ENCODE data around the gene MLLT3.

DNA sequence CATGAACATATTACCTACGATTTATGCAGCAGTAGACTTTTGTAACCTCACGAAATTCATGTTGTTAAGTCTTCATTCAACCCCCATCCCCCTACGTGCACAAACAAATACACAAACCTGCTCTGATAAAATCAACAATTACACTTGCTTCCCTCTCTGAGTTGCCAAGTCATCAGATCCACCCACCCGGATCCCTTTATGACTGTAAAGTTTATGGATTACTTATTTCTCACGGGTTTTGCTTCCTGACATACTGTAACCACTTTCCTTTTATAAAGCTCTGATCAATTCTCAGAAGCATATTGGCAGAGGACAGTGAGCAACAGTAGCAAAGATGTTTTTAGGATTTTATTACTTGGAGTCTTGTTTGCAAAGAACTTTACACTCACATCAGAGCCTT is 70.5 kb downstream of the MLLT3 start:
- TF ChIP-seq, protein P1, sequence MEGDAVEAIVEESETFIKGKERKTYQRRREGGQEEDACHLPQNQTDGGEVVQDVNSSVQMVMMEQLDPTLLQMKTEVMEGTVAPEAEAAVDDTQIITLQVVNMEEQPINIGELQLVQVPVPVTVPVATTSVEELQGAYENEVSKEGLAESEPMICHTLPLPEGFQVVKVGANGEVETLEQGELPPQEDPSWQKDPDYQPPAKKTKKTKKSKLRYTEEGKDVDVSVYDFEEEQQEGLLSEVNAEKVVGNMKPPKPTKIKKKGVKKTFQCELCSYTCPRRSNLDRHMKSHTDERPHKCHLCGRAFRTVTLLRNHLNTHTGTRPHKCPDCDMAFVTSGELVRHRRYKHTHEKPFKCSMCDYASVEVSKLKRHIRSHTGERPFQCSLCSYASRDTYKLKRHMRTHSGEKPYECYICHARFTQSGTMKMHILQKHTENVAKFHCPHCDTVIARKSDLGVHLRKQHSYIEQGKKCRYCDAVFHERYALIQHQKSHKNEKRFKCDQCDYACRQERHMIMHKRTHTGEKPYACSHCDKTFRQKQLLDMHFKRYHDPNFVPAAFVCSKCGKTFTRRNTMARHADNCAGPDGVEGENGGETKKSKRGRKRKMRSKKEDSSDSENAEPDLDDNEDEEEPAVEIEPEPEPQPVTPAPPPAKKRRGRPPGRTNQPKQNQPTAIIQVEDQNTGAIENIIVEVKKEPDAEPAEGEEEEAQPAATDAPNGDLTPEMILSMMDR (IDR thresholded peaks at IDR 0.05 in 8 of 11, conservative IDR thresholded peaks at IDR 0.05 in 3 of 11) = no peak
- no peak for TF ChIP-seq POLR2A (IDR thresholded peaks at IDR 0.05)

All from spleen (tissue), 7 donors.